Mammary epithelial cell (primary cell): ENCODE results near the gene SVEP1.

ENCODE experiments used
- EZH2 ChIP-seq: IDR thresholded peaks from 2 replicates; pipeline ENCODE4 v1.6.1; 2012; ENCODE audit warnings: low read length, inconsistent platforms, borderline replicate concordance
- TF ChIP-seq, protein P1 (sequence below), 2 donors: IDR thresholded peaks in 1 of 2; conservative IDR thresholded peaks in 1 of 2; 2 replicates each; pipeline ENCODE4 v1.5.1; 2011 to 2012; ENCODE audit warnings: inconsistent platforms in 2 of 2, low read length in 2 of 2, mild to moderate bottlenecking in 2 of 2, control low read depth in 1 of 2, low read depth in 1 of 2; ENCODE audit not compliant: insufficient read depth in 1 of 2; ENCODE audit errors: extremely low read depth in 1 of 2

DNA sequence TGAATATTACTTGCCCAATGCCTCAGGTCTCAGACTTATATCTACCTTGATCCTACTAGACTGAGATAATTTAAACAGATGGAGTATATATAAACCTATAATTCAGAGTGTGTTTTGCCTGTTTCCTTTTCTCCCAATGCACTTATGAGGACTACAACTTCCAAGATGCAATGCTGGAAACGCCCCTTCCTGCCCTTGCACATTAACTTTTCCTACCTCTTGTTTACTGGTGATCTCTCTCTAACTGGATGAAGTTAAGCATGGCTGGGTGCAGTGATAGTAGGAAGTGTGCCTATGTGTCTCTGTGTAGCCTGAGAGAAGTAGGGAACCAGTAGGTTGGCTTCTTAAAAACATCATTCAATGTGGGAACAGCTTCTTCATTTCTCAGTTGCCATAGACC lies 115.2 kb downstream of the SVEP1 start:
- no peak for TF ChIP-seq EZH2
- TF ChIP-seq, protein P1, sequence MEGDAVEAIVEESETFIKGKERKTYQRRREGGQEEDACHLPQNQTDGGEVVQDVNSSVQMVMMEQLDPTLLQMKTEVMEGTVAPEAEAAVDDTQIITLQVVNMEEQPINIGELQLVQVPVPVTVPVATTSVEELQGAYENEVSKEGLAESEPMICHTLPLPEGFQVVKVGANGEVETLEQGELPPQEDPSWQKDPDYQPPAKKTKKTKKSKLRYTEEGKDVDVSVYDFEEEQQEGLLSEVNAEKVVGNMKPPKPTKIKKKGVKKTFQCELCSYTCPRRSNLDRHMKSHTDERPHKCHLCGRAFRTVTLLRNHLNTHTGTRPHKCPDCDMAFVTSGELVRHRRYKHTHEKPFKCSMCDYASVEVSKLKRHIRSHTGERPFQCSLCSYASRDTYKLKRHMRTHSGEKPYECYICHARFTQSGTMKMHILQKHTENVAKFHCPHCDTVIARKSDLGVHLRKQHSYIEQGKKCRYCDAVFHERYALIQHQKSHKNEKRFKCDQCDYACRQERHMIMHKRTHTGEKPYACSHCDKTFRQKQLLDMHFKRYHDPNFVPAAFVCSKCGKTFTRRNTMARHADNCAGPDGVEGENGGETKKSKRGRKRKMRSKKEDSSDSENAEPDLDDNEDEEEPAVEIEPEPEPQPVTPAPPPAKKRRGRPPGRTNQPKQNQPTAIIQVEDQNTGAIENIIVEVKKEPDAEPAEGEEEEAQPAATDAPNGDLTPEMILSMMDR (conservative IDR thresholded peaks at IDR 0.05 in 1 of 2, IDR thresholded peaks at IDR 0.05 in 1 of 2; ENCODE audit: extremely low read depth in 1 of 2, insufficient read depth in 1 of 2, low read depth in 1 of 2, low read length in 2 of 2): no peak
